Hepatocyte (in vitro differentiated cells): ENCODE results near the gene SATB1.

Experiments
- EZH2 ChIP-seq: fragments of 200-600 bp; sonication (generic); IDR thresholded peaks from 2 replicates; pipeline ENCODE4 v1.6.1; 2016; ENCODE audit warnings: antibody characterized with exemption, mild to moderate bottlenecking, borderline replicate concordance
- EZH2phosphoT487 ChIP-seq: fragments of 200-600 bp; sonication (generic); IDR thresholded peaks from one replicate; pipeline ENCODE4 v1.6.1; 2018; ENCODE audit warnings: antibody characterized with exemption, mild to moderate bottlenecking, low read depth, moderate library complexity; ENCODE audit not compliant: unreplicated experiment, severe bottlenecking
- TF ChIP-seq, protein P1 (sequence below): fragments of 200-600 bp; sonication (generic); IDR thresholded peaks from 2 replicates; pipeline ENCODE4 v1.5.1; 2016; ENCODE audit warnings: antibody characterized with exemption, mild to moderate bottlenecking; ENCODE audit not compliant: poor library complexity

DNA sequence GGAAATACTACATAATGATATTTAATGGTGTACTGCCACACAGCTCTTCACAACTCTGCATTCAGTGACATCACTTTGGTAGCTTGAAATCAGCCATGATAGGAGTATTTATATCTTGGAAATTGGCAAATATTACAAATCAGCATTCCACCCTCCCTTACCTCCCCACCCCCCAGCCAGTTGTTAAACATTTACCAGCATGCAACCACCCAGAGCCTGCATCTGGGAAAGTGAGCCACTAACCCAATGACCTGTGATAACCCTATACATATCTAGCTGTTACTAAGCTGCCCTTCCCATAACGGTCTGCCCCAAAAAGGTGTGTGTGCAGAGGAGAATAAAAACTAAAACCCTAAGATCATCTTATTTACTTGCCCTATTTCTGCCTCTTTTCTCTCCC, 44.6 kb upstream of the SATB1 start:
- TF ChIP-seq, protein P1, sequence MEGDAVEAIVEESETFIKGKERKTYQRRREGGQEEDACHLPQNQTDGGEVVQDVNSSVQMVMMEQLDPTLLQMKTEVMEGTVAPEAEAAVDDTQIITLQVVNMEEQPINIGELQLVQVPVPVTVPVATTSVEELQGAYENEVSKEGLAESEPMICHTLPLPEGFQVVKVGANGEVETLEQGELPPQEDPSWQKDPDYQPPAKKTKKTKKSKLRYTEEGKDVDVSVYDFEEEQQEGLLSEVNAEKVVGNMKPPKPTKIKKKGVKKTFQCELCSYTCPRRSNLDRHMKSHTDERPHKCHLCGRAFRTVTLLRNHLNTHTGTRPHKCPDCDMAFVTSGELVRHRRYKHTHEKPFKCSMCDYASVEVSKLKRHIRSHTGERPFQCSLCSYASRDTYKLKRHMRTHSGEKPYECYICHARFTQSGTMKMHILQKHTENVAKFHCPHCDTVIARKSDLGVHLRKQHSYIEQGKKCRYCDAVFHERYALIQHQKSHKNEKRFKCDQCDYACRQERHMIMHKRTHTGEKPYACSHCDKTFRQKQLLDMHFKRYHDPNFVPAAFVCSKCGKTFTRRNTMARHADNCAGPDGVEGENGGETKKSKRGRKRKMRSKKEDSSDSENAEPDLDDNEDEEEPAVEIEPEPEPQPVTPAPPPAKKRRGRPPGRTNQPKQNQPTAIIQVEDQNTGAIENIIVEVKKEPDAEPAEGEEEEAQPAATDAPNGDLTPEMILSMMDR, result no peak
- no peak for TF ChIP-seq EZH2phosphoT487
- TF ChIP-seq EZH2, result no peak
